Endothelial cell (in vitro differentiated cells): Measurements from ENCODE around the gene DERL3. TPM values are rescaled to one million over a fixed set of nuclear protein-coding genes. Genes with fewer than 3 reads are reported as not detected.

Source experiments
- DNase-seq: peaks from one replicate; pipeline ENCODE4 v3.0.0; 2021; ENCODE audit warnings: low spot score
- H3K27ac Mint-ChIP-seq: one replicate; pipeline ENCODE4 v1.8.0; 2021; ENCODE audit warnings: mixed read lengths, inconsistent platforms; ENCODE audit not compliant: unreplicated experiment
- H3K27me3 Mint-ChIP-seq: one replicate; pipeline ENCODE4 v1.8.0; 2021; ENCODE audit warnings: mild to moderate bottlenecking, moderate library complexity, mixed read lengths, inconsistent platforms; ENCODE audit not compliant: unreplicated experiment
- H3K36me3 Mint-ChIP-seq: one replicate; pipeline ENCODE4 v1.8.0; 2021; ENCODE audit warnings: mild to moderate bottlenecking, low read depth, mixed read lengths, inconsistent platforms; ENCODE audit not compliant: unreplicated experiment
- H3K4me1 Mint-ChIP-seq: one replicate; pipeline ENCODE4 v1.8.0; 2021; ENCODE audit warnings: mild to moderate bottlenecking, mixed read lengths, inconsistent platforms; ENCODE audit not compliant: unreplicated experiment
- H3K4me3 Mint-ChIP-seq: one replicate; pipeline ENCODE4 v1.8.0; 2021; ENCODE audit warnings: mild to moderate bottlenecking, mixed read lengths, inconsistent platforms; ENCODE audit not compliant: unreplicated experiment
- H3K9me3 Mint-ChIP-seq: one replicate; pipeline ENCODE4 v1.8.0; 2021; ENCODE audit warnings: mixed read lengths, inconsistent platforms; ENCODE audit not compliant: unreplicated experiment
- CTCF ChIP-seq: fragments of 200-600 bp; sonication (generic); IDR thresholded peaks from one replicate; pipeline ENCODE4 v1.5.0; 2021; ENCODE audit warnings: antibody characterized with exemption; ENCODE audit not compliant: unreplicated experiment
- total RNA-seq: library from RNA; stranded (reverse); fragmentation: NEBNext Ultra II Directional; extraction: Animal tissue kit (Norgen Biotek cat#: 25700); gene quantifications from one replicate; pipeline ENCODE4 v1.2.1, GENCODE V29; 2021; ENCODE audit not compliant: unreplicated experiment

Gene DERL3
- total RNA-seq, 1 donor from 2014 or later = 1.3 TPM

- peak overlapping the region; percentile 18 for H3K27ac Mint-ChIP-seq
- no peak for DNase-seq
- TF ChIP-seq CTCF = no peak
- no peaks in the 10 kb centered on the region for H3K9me3 Mint-ChIP-seq
- H3K4me1 Mint-ChIP-seq = peaks cover 4% of the 10 kb centered on the region
- peaks cover 3% of the 10 kb centered on the region for H3K27me3 Mint-ChIP-seq
- peak overlapping the region; percentile 37 for H3K4me3 Mint-ChIP-seq
- H3K36me3 Mint-ChIP-seq = peaks cover 42% of the 10 kb centered on the region
These were observed 16.6 kb downstream of the DERL3 start for GRCh38 chr22:23822101-23822671.

- Mint-ChIP-seq H3K36me3 (peaks cover 50% of the 10 kb centered on the region), H3K4me3 (no peak overlapping the region), H3K27ac (no peak overlapping the region), H3K4me1 (peaks cover 4% of the 10 kb centered on the region), H3K27me3 (peaks cover under 1% of the 10 kb centered on the region), H3K9me3 (no peaks in the 10 kb centered on the region)
- no peak for DNase-seq
- TF ChIP-seq CTCF = no peak
These were observed 18.0 kb downstream of the DERL3 start for GRCh38 chr22:23820748-23821211.

- DNase-seq = no peak
- TF ChIP-seq CTCF = no peak
- H3K36me3 Mint-ChIP-seq = peaks cover 47% of the 10 kb centered on the region
- no peak overlapping the region for H3K4me3 Mint-ChIP-seq
- no peak overlapping the region for H3K27ac Mint-ChIP-seq
- peaks cover 4% of the 10 kb centered on the region for H3K4me1 Mint-ChIP-seq
- no peaks in the 10 kb centered on the region for H3K27me3 Mint-ChIP-seq
- no peaks in the 10 kb centered on the region for H3K9me3 Mint-ChIP-seq
These were observed 20.3 kb downstream of the DERL3 start for GRCh38 chr22:23818541-23818940.

- H3K4me1 Mint-ChIP-seq = peaks cover 4% of the 10 kb centered on the region
These were observed 21.7 kb downstream of the DERL3 start for GRCh38 chr22:23817146-23817545.

More at GRCh38 chr22:23817146-23817545, 21.7 kb downstream of the DERL3 start:
- Mint-ChIP-seq H3K4me3 (peak overlapping the region; percentile 7), H3K36me3 (peaks cover 37% of the 10 kb centered on the region), H3K27me3 (no peaks in the 10 kb centered on the region), H3K9me3 (no peaks in the 10 kb centered on the region), H3K27ac (no peak overlapping the region)
- no peak for DNase-seq
- TF ChIP-seq CTCF = no peak
